Measurements from ENCODE around the gene NEB.

Gene NEB

DNA sequence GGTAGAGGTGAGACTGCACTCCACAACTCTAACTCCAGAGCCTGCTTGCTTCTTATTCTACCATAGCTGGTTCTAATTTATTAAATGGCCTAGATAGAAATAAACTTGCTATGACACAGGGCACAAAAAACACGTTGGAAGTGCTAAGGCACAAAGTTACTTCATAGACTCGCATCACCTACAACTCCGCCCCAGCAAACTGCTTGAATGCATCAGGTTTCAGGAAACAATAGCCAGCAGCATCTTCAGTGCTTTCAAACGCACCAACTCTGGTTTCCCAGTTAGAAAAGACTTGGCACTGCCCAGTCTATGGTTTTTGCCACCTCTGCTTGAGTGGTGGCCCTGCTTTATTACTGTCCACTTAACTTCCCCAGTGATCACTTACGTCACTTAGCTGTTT is 182.0 kb downstream of the NEB start:
- DNase-seq = no peak

DNA sequence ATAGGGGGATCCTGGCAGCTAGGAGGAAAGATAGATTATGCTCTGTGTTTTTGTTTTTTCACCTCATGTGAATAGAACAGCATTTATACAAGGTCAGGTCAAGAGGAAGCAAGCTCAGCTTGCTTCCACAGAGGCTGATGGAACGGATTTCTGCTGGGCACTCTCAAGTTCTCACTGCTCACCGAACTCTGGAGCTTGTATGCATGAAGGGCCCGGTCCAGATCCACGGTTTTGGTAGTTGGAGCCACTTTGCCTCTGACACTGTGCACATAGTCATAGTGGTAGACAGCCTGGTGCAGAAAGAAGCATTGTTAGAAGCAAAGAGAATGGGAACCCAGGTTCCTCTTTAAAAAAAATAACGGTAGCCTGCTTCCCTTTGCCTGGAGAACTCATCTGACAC is 182.7 kb downstream of the NEB start:
- no peak for DNase-seq

- DNase-seq = no peak
Measured at GRCh38 chr2:151549191-151549590, 185.1 kb downstream of the NEB start.

- DNase-seq = no peak
Measured at GRCh38 chr2:151544449-151544848, 189.8 kb downstream of the NEB start.

GRCh38 chr2:151543876-151544275 is 190.4 kb downstream of the NEB start:
- DNase-seq = no peak

GRCh38 chr2:151534001-151534400 is 200.3 kb downstream of the NEB start:
- no peak for DNase-seq

DNA sequence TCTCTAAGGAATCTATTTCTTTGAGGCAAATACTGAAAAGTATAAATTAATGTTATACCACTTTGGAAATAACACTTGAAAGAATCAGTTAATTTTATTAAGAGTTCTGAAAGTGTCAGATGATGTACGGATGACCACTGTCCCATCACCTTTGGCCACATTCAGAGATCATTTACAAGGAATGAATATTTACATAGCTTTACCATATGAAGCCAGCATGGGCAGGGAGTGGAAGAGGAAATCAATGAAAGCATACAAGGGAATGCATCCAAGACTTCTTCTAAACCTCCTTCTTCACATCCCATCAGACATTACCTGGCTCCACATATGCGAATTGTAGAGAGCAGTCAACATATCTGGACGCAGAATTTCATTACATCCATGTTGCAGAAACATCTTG is 201.1 kb downstream of the NEB start:
- no peak for DNase-seq

GRCh38 chr2:151526572-151527090 is 207.6 kb downstream of the NEB start:
- no peak for DNase-seq

- DNase-seq = no peak
Measured at GRCh38 chr2:151525821-151526373, 208.4 kb downstream of the NEB start.

GRCh38 chr2:151523850-151524249 is 210.4 kb downstream of the NEB start:
- DNase-seq = no peak

- no peak for DNase-seq
Measured at GRCh38 chr2:151522556-151522955, 211.7 kb downstream of the NEB start.

DNA sequence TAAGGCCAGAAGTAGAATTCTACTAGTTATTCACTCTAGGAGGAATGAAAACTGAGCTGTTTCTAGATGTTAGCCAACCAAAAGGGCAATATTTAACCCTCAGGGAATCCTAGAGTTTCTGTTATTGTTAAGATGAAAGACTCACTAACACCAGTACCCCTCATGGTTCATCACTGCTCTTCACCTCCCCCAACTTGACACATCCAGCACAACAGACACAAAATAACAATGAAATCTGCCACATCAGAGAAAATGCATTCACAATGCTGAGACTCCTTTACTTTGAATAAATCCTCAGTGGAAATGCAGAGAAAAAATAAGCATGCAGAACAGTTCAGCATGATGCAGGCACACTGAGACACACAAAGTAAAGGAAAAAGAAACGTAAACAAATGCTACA is 213.3 kb downstream of the NEB start:
- no peak for DNase-seq

- no peak for DNase-seq
Measured at GRCh38 chr2:151518802-151519201, 215.5 kb downstream of the NEB start.

- DNase-seq = no peak
Measured at GRCh38 chr2:151508519-151508918, 225.8 kb downstream of the NEB start.

DNA sequence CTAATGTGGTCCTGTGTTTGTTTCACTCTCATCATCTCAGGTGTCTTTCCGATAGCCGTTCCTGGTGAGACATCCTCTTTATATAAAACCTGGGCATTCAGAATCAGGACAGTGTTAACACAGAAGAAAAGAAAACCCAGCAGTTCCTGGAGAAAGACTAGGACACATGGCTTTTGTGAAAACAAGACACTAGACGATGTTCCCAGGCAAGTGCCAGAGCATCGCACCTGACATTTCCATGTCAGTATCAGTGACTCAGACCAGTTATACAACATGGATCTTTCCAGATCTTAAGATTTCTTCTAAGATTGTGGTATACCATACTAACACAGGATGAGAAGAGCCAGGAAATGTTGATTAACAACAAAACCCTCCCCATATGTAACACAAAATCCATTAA is 228.1 kb downstream of the NEB start:
- no peak for DNase-seq

DNA sequence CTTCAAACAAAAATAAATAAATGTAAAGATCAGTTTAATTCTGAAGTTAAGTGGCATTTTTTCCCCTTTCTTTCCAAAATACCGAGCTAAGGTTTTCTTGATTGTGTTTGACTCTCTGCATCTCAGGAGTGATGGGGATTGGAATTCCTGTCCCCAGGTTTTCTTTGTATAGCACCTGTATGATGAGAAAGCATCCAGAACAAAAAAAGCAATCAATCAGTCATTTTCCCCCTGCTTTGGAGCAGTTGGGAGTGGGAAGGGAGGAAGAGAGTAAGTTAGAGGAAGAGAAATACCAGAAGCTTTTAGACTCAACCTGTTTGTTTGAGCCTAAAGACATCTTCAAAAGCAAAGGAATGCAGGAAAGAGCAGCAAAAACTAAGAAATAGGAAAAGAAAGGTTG is 236.1 kb downstream of the NEB start:
- DNase-seq = no peak

DNA sequence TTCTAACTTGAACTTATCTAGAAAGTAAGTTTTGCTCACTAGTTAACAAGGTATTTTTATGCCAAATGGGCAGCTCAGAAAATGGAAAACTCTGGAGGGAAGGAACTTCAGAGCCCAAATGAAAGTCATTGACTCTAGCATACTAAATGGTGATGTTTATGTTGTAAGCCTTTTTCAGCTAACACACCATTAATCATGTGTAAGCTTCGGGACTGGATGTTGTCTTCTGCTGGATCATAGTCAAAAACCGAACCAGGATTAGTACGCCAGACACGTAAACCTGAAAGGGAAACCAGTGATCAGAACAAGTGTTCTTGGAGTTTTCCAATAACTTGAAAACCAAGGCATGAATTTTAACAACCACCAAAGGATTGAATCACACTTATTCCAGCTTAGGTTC is 242.8 kb downstream of the NEB start:
- no peak for DNase-seq

DNA sequence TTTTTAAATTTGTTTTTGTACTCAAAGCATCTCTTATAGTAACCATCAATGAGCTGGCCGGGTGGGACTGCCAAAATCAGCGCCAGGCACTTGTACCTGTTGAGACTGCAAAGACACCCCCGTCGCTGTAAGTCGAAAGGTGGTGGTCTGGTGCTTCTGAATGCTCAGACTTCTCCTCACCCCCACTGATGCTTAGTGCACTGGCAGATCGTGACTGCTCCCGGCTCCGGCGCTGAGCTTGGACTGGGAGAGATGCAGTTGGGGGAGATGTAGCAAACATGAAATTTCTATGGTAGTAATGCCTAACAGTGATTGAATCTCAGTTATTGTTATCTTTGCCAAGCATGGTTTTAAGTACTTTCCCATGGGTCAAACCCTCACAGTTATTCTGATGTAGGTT is 244.0 kb downstream of the NEB start:
- no peak for DNase-seq

GRCh38 chr2:151486053-151486452 is 248.2 kb downstream of the NEB start:
- no peak for DNase-seq

- no peak for DNase-seq
Measured at GRCh38 chr2:151484100-151484499, 250.2 kb downstream of the NEB start.

DNA sequence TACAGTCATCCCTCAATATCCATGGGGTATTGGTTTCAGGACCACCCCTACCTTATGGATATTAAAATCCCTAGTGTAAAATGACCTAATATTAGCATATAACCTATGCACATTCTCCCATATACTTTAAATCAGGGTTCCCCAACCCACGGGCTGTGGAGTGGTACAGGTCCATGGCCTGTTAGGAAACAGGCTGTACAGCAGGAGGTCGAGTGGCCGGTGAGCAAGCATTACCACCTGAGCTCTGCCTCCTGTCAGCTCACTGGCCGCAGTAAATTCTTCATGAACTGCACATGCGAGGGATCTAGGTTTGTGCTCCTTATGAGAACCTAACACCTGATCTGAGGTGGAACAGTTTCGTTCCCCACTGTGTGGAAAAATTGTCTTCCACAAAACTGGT is 250.7 kb downstream of the NEB start:
- DNase-seq = no peak

- no peak for DNase-seq
Measured at GRCh38 chr2:151482171-151482725, 252.0 kb downstream of the NEB start.

DNA sequence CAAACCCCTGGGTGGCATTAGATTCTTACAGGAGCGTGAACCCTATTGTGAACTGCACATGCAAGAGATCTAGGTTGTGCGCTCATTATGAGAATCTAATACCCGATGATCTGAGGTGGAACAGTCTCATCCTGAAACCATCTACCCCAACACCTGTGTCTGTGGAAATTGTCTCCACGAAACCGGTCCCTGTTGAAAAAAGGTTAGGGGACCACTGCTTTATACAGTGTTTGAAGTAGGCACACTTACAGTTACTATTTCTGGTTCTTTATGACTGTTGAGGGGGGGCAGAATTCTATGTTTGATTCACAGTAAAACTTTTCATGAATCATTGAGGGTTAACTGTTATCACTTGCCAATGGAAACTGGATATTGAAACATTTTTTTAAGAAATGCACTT is 252.5 kb downstream of the NEB start:
- DNase-seq = no peak

DNA sequence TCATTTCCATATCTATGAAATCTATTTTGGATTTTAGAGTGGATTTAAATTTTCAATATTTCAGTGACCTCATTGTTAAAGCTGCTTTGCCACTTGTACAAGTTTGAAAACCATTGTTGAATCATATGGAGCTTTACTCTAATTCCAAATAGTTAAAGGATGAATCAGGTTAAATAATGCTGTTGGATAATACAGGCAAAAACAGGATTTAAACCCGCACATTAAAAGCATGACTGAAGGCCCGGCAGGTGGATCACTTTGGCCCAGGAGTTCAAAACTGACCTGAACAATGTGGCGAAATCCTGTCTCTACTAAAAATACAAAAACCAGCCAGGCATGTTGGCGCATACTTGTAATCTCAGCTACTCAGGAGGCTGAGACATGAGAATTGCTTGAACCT is 256.3 kb downstream of the NEB start:
- no peak for DNase-seq

DNA sequence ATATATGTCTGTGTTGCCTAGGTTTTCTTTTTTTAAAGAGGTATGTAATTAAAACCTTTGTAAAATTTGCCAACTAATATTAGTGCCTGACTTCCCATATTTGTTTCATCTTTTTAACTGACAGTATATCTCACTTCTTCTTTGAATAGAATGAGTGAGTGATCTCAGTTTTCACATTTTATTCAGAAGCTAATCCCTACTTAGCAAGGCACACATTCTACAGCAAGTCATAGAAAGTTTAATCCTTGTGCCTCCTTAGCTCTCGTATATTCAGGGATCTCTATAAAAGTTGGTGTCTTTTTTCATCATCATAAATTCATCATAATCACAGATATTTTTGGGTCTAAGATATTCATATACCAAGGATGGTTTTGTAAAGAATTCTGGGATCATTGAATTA is 258.0 kb downstream of the NEB start:
- DNase-seq = no peak
